HL-60 (cell line): Measurements from ENCODE around the gene LPO.

Experiments used
- GABPA ChIP-seq: IDR thresholded peaks from 2 replicates; pipeline ENCODE4 v1.6.1; 2012; ENCODE audit warnings: low read depth
- POLR2AphosphoS5 ChIP-seq: IDR thresholded peaks from 2 replicates; pipeline ENCODE4 v1.6.1; 2012; ENCODE audit warnings: low read depth
- REST ChIP-seq: IDR thresholded peaks from 2 replicates; pipeline ENCODE4 v1.6.1; 2012; ENCODE audit warnings: low read depth; ENCODE audit not compliant: insufficient replicate concordance
- SPI1 ChIP-seq: IDR thresholded peaks from 2 replicates; pipeline ENCODE4 v1.6.1; 2012; ENCODE audit warnings: low read depth, mild to moderate bottlenecking, borderline replicate concordance
- TF ChIP-seq, protein P1 (sequence below): IDR thresholded peaks from one replicate; pipeline ENCODE4 v1.5.1; 2011; ENCODE audit warnings: low read length, control low read depth, inconsistent platforms; ENCODE audit not compliant: insufficient read depth

- TF ChIP-seq, protein P1, sequence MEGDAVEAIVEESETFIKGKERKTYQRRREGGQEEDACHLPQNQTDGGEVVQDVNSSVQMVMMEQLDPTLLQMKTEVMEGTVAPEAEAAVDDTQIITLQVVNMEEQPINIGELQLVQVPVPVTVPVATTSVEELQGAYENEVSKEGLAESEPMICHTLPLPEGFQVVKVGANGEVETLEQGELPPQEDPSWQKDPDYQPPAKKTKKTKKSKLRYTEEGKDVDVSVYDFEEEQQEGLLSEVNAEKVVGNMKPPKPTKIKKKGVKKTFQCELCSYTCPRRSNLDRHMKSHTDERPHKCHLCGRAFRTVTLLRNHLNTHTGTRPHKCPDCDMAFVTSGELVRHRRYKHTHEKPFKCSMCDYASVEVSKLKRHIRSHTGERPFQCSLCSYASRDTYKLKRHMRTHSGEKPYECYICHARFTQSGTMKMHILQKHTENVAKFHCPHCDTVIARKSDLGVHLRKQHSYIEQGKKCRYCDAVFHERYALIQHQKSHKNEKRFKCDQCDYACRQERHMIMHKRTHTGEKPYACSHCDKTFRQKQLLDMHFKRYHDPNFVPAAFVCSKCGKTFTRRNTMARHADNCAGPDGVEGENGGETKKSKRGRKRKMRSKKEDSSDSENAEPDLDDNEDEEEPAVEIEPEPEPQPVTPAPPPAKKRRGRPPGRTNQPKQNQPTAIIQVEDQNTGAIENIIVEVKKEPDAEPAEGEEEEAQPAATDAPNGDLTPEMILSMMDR, result no peak
- TF ChIP-seq GABPA (no peak), REST (no peak), POLR2AphosphoS5 (no peak), SPI1 (no peak)
Observed at GRCh38 chr17:58315281-58315711, 76.9 kb downstream of the LPO start.
